Measurements from ENCODE around the gene SLC25A20.

The SLC25A20 gene

GRCh38 chr3:48938689-48939088 is 40.0 kb upstream of the SLC25A20 start:
- Histone ChIP-seq H4K20me1 (ENCODE audit: insufficient read depth, low read length) (no peaks in the 10 kb centered on the region), H3K79me2 (ENCODE audit: insufficient read depth, low read length) (peaks cover 48% of the 10 kb centered on the region), H3K9ac (ENCODE audit: low read length) (no peak overlapping the region), H3K4me1 (ENCODE audit: insufficient read depth, low read length, severe bottlenecking) (peaks cover under 1% of the 10 kb centered on the region), H3F3A (ENCODE audit: insufficient read depth, low read length) (no peaks in the 10 kb centered on the region), H3K36me3 (ENCODE audit: insufficient read depth, low read length) (peaks cover 50% of the 10 kb centered on the region), H2AFZ (ENCODE audit: low read length) (no peak overlapping the region), H3K4me2 (ENCODE audit: low read length) (no peak overlapping the region), H3K9me2 (ENCODE audit: low read depth, low read length) (no peaks in the 10 kb centered on the region), H3K9me3 (ENCODE audit: low read length) (no peaks in the 10 kb centered on the region), H3K27ac (ENCODE audit: low read depth, low read length, poor library complexity, severe bottlenecking) (no peak overlapping the region), H3K27me3 (ENCODE audit: insufficient read depth, low read length) (no peaks in the 10 kb centered on the region), H3K4me3 (ENCODE audit: low read depth, low read length, poor library complexity, severe bottlenecking) (no peak overlapping the region)
- no peak for TF ChIP-seq EZH2 (IDR thresholded peaks at IDR 0.05; ENCODE audit: borderline replicate concordance, low read length)
- TF ChIP-seq, protein P1, sequence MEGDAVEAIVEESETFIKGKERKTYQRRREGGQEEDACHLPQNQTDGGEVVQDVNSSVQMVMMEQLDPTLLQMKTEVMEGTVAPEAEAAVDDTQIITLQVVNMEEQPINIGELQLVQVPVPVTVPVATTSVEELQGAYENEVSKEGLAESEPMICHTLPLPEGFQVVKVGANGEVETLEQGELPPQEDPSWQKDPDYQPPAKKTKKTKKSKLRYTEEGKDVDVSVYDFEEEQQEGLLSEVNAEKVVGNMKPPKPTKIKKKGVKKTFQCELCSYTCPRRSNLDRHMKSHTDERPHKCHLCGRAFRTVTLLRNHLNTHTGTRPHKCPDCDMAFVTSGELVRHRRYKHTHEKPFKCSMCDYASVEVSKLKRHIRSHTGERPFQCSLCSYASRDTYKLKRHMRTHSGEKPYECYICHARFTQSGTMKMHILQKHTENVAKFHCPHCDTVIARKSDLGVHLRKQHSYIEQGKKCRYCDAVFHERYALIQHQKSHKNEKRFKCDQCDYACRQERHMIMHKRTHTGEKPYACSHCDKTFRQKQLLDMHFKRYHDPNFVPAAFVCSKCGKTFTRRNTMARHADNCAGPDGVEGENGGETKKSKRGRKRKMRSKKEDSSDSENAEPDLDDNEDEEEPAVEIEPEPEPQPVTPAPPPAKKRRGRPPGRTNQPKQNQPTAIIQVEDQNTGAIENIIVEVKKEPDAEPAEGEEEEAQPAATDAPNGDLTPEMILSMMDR (IDR thresholded peaks at IDR 0.05; ENCODE audit: low read length), result no peak

GRCh38 chr3:48938156-48938555 is 39.5 kb upstream of the SLC25A20 start:
- Histone ChIP-seq H3K4me2 (ENCODE audit: low read length) (no peak overlapping the region), H3K4me1 (ENCODE audit: insufficient read depth, low read length, severe bottlenecking) (no peaks in the 10 kb centered on the region), H3K9me3 (ENCODE audit: low read length) (no peaks in the 10 kb centered on the region), H4K20me1 (ENCODE audit: insufficient read depth, low read length) (no peaks in the 10 kb centered on the region), H3K36me3 (ENCODE audit: insufficient read depth, low read length) (peaks cover 52% of the 10 kb centered on the region), H3K9ac (ENCODE audit: low read length) (no peak overlapping the region), H3K79me2 (ENCODE audit: insufficient read depth, low read length) (peaks cover 50% of the 10 kb centered on the region), H3K9me2 (ENCODE audit: low read depth, low read length) (no peaks in the 10 kb centered on the region), H3K4me3 (ENCODE audit: low read depth, low read length, poor library complexity, severe bottlenecking) (no peak overlapping the region), H3F3A (ENCODE audit: insufficient read depth, low read length) (no peaks in the 10 kb centered on the region), H2AFZ (ENCODE audit: low read length) (no peak overlapping the region), H3K27me3 (ENCODE audit: insufficient read depth, low read length) (no peaks in the 10 kb centered on the region), H3K27ac (ENCODE audit: low read depth, low read length, poor library complexity, severe bottlenecking) (no peak overlapping the region)
- TF ChIP-seq EZH2 (IDR thresholded peaks at IDR 0.05; ENCODE audit: borderline replicate concordance, low read length), result no peak
- TF ChIP-seq, protein P1 (IDR thresholded peaks at IDR 0.05; ENCODE audit: low read length), result no peak

DNA sequence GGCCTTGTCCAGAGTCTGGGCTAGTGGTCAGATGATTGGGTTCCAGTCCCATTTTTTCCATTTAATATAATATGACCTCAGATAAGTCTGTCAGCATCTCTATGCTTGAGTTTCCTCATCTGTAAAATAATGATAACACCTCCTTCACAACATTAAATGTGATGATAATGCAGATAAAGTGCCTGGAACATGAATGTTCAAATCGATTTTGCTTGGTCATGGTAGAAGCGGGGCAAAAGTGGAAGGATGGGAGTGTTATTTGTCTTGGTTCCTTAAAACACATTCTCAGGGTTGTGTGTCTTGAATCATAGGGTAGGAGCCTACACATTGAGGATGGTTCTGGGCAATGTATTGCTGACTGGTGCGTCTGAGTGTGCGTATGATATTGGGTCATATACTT is 36.8 kb upstream of the SLC25A20 start:
- H3K27me3 ChIP-seq (ENCODE audit: insufficient read depth, low read length), result no peaks in the 10 kb centered on the region
- H3K79me2 ChIP-seq (ENCODE audit: insufficient read depth, low read length), result peaks cover 69% of the 10 kb centered on the region
- H3F3A ChIP-seq (ENCODE audit: insufficient read depth, low read length), result no peaks in the 10 kb centered on the region
- H3K27ac ChIP-seq (ENCODE audit: low read depth, low read length, poor library complexity, severe bottlenecking), result no peak overlapping the region
- no peak overlapping the region for H3K4me2 ChIP-seq (ENCODE audit: low read length)
- peaks cover 75% of the 10 kb centered on the region for H3K36me3 ChIP-seq (ENCODE audit: insufficient read depth, low read length)
- no peak overlapping the region for H2AFZ ChIP-seq (ENCODE audit: low read length)
- TF ChIP-seq EZH2 (IDR thresholded peaks at IDR 0.05; ENCODE audit: borderline replicate concordance, low read length), result no peak
- TF ChIP-seq, protein P1 (IDR thresholded peaks at IDR 0.05; ENCODE audit: low read length), result no peak
- H3K9me2 ChIP-seq (ENCODE audit: low read depth, low read length), result no peaks in the 10 kb centered on the region
- H3K9me3 ChIP-seq (ENCODE audit: low read length), result no peaks in the 10 kb centered on the region
- no peaks in the 10 kb centered on the region for H4K20me1 ChIP-seq (ENCODE audit: insufficient read depth, low read length)
- no peak overlapping the region for H3K4me3 ChIP-seq (ENCODE audit: low read depth, low read length, poor library complexity, severe bottlenecking)
- no peak overlapping the region for H3K9ac ChIP-seq (ENCODE audit: low read length)
- H3K4me1 ChIP-seq (ENCODE audit: insufficient read depth, low read length, severe bottlenecking), result no peaks in the 10 kb centered on the region

Measured in OCI-LY1 (cell line).